Tibial nerve (tissue), 4 donors: ENCODE data around the gene TLCD2. TPM values are rescaled to one million over a fixed set of nuclear protein-coding genes. Genes with fewer than 3 reads are reported as not detected.

Source experiments
- DNase-seq, 2 donors: peaks; one replicate each; pipeline ENCODE4 v3.0.0-alpha.2; 2019; ENCODE audit warnings: low spot score in 2 of 2
- H3K27ac ChIP-seq, 4 donors: fragments of 200-600 bp; sonication (generic) in 3 of 4; one replicate each; pipeline ENCODE4 v1.5.1; 2017 to 2019; ENCODE audit warnings: mild to moderate bottlenecking in 1 of 4
- H3K27me3 ChIP-seq, 2 donors: fragments of 200-600 bp; sonication (generic) in 1 of 2; one replicate each; pipeline versions ENCODE4 v1.5.1 to v1.6.0; 2017 to 2019
- H3K36me3 ChIP-seq, 3 donors: fragments of 200-600 bp; sonication (generic); one replicate each; pipeline ENCODE4 v1.5.1; 2018 to 2019
- H3K4me1 ChIP-seq, 4 donors: fragments of 200-600 bp; sonication (generic) in 3 of 4; one replicate each; pipeline ENCODE4 v1.5.1; 2017 to 2019
- H3K4me3 ChIP-seq, 4 donors: fragments of 200-600 bp; sonication (generic) in 3 of 4; one replicate each; pipeline ENCODE4 v1.5.1; 2017 to 2019; ENCODE audit warnings: mild to moderate bottlenecking in 1 of 4, moderate library complexity in 1 of 4
- H3K9me3 ChIP-seq, 4 donors: fragments of 200-600 bp; sonication (generic) in 3 of 4; one replicate each; pipeline ENCODE4 v1.5.1; 2017 to 2019
- CTCF ChIP-seq, 5 experiments: fragments of 200-600 bp in 3 of 5; fragments of 450-650 bp in 2 of 5; sonication (generic) in 3 of 5; IDR thresholded peaks; one replicate each; pipeline ENCODE4 v1.5.1; 2016 to 2019; ENCODE audit warnings: antibody characterized with exemption in 5 of 5, mild to moderate bottlenecking in 3 of 5, moderate library complexity in 2 of 5
- EP300 ChIP-seq, 2 donors: sonication (generic); formaldehyde crosslinking; IDR thresholded peaks; one replicate each; pipeline ENCODE4 v1.6.1; 2017; ENCODE audit warnings: antibody characterized with exemption in 2 of 2, mild to moderate bottlenecking in 1 of 2
- POLR2A ChIP-seq, 2 donors: fragments of 450-650 bp; IDR thresholded peaks; one replicate each; pipeline ENCODE4 v1.6.1; 2017; ENCODE audit warnings: antibody characterized with exemption in 2 of 2, mild to moderate bottlenecking in 2 of 2, moderate library complexity in 2 of 2
- WGBS, 2 donors: methylation state at CpG; one replicate each; pipeline ENCODE4 v1.1.5; 2018; 5-methylcytosine and 5-hydroxymethylcytosine counted together
- total RNA-seq, 4 donors: library from RNA; depleted of rRNA; stranded (reverse); fragments of >200 nt; gene quantifications; one replicate each; pipeline ENCODE4 v1.1.0, GENCODE V29; 2016

The TLCD2 gene
- total RNA-seq, 4 donors from 2014 or later: 7.5 to 11.8 (median 11.1) TPM

GRCh38 chr17:1726626-1727257, 16.6 kb upstream of the TLCD2 start:
- TF ChIP-seq EP300 (IDR thresholded peaks at IDR 0.05): no peak
- TF ChIP-seq CTCF (IDR thresholded peaks at IDR 0.05): no peak
- no peak for TF ChIP-seq POLR2A (IDR thresholded peaks at IDR 0.05)
- DNase-seq: no peak
- H3K27ac ChIP-seq: peak overlapping the region in 1 of 4 donors; percentile 20
- no peak overlapping the region for H3K4me3 ChIP-seq
- peaks cover 0 to 57% (median 4%) of the 10 kb centered on the region in 3 donors for H3K36me3 ChIP-seq
- 67 to 79% methylated on average over 7 to 15 of the region's 18 CpGs for WGBS, 2 donors
- no peaks in the 10 kb centered on the region for H3K27me3 ChIP-seq
- no peaks in the 10 kb centered on the region for H3K9me3 ChIP-seq
- H3K4me1 ChIP-seq: peaks cover 0 to 80% (median 35%) of the 10 kb centered on the region in 4 donors

DNA sequence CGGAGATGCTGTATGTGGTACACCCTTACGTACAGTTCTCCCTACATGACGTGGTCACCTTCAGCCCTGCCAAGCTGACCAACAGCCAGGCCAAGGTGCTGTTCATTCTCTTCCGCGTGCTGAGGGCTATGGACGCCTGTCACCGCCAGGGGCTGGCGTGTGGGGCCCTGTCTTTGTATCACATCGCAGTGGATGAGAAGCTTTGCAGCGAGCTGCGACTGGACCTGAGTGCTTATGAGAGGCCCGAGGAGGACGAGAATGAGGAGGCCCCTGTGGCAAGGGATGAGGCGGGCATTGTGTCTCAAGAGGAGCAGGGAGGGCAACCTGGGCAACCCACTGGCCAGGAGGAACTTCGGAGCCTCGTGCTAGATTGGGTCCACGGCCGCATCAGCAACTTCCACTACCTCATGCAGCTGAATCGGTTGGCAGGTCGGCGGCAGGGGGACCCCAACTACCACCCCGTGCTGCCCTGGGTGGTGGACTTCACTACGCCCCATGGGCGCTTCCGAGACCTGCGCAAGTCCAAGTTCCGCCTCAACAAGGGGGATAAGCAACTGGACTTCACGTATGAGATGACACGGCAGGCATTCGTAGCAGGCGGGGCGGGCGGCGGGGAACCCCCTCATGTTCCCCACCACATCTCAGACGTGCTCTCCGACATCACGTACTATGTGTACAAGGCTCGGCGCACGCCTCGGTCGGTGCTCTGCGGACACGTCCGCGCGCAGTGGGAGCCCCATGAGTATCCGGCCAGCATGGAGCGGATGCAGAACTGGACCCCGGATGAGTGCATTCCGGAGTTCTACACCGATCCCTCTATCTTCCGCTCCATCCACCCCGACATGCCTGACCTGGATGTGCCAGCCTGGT, 15.7 kb upstream of the TLCD2 start:
- Histone ChIP-seq H3K27me3 (no peaks in the 10 kb centered on the region), H3K27ac (peak overlapping the region in 2 of 4 donors; percentile 86 to 95), H3K36me3 (peaks cover 0 to 48% (median 4%) of the 10 kb centered on the region in 3 donors), H3K4me1 (peaks cover 0 to 73% (median 35%) of the 10 kb centered on the region in 4 donors), H3K9me3 (no peaks in the 10 kb centered on the region), H3K4me3 (peak overlapping the region in 1 of 4 donors; percentile 90)
- TF ChIP-seq EP300 (IDR thresholded peaks at IDR 0.05) (no peak), POLR2A (IDR thresholded peaks at IDR 0.05) (no peak), CTCF (IDR thresholded peaks at IDR 0.05) (no peak)
- no peak for DNase-seq
- WGBS, 2 donors: 93 to 95% methylated on average over 52 to 54 of the region's 54 CpGs

DNA sequence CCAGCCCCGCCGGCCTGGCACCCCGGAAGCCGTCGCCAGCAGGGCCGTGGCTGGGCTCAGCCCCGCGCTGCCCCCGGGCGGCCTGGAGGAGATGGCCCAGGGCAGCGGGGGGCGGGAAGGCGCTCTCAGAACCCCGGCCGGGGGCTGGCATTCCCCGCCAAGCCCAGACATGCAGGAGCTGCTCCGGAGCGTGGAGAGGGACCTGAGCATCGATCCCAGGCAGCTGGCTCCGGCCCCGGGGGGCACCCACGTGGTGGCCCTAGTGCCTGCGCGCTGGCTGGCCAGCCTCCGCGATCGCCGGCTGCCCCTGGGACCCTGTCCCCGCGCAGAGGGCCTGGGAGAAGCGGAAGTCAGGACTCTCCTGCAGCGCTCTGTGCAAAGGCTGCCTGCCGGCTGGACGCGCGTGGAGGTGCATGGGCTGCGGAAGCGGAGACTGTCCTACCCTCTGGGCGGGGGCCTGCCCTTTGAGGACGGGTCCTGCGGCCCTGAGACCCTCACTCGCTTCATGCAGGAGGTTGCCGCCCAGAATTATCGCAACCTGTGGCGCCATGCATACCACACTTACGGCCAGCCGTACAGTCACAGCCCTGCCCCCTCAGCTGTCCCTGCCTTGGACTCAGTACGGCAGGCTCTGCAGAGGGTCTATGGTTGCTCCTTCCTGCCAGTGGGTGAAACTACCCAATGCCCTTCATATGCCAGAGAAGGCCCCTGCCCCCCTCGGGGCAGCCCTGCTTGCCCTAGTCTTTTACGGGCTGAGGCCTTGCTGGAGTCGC, 14.9 kb upstream of the TLCD2 start:
- Histone ChIP-seq H3K4me3 (peak overlapping the region; percentile 67 to 90 (median 72)), H3K27me3 (no peaks in the 10 kb centered on the region), H3K27ac (peak overlapping the region; percentile 68 to 95 (median 86)), H3K4me1 (peaks cover 0 to 72% (median 34%) of the 10 kb centered on the region in 4 donors), H3K9me3 (no peaks in the 10 kb centered on the region), H3K36me3 (peaks cover 0 to 40% (median 4%) of the 10 kb centered on the region in 3 donors)
- no peak for DNase-seq
- TF ChIP-seq EP300 (IDR thresholded peaks at IDR 0.05) (no peak), CTCF (IDR thresholded peaks at IDR 0.05) (no peak), POLR2A (IDR thresholded peaks at IDR 0.05) (no peak)
- 21 to 34% methylated on average over 6 to 35 of the region's 51 CpGs for WGBS, 2 donors

DNA sequence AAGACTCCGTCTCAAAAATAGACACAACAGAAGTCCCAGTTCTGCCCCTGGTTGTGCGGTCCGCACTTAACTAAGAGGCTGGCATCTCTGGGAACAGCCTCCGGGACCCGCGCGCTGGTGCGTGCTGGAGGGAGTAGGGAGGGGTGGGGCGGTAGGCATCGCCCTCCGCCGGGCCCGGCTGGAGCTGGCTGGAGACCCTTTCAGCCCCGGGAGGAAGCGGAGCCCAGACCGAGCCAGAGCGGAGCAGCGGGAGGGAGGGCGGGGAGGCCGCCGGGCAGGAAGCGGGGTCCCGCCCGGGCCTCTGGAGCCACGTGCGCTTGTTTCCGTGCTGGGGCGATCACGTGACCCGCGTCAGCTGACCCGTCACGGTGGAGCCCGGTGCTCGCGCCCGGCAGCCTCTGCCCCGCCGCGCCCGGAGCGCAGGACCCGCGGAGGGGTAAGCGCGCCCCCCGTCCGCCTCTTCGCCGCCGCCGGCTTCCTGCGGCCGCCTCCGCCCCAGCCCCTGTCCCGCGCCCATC, 14.2 kb upstream of the TLCD2 start, which contains the start of gene WDR81:
Gene WDR81 (plus strand): TSS at position 354 of the 518 bp plus-strand sequence. CDS start 256 bp downstream, outside the sequence.
- Histone ChIP-seq H3K4me1 (peaks cover 0 to 65% (median 34%) of the 10 kb centered on the region in 4 donors), H3K27me3 (no peaks in the 10 kb centered on the region), H3K36me3 (peaks cover 0 to 36% (median 4%) of the 10 kb centered on the region in 3 donors), H3K27ac (peak within 1 kb of the TSS; percentile 85 to 95 (median 87)), H3K4me3 (peak within 1 kb of the TSS; percentile 67 to 90 (median 72)), H3K9me3 (no peaks in the 10 kb centered on the region)
- TF ChIP-seq EP300 (IDR thresholded peaks at IDR 0.05) (peak; percentile 61 to 77), CTCF (IDR thresholded peaks at IDR 0.05) (peak in 2 of 5 experiments; percentile 25 to 40), POLR2A (IDR thresholded peaks at IDR 0.05) (peak in 1 of 2 donors; percentile 52)
- DNase-seq: peak; percentile 93 to 95
- WGBS, 2 donors: 1% methylated on average over 29 to 30 of the region's 57 CpGs
